Spleen (tissue), 11 donors: ENCODE results near the gene EGFLAM. TPM values are rescaled to one million over a fixed set of nuclear protein-coding genes. Genes with fewer than 3 reads are reported as not detected.

Experiments used
- DNase-seq: peaks from one replicate; pipeline ENCODE4 v3.0.0-alpha.2; 2020
- H3K27ac ChIP-seq, 8 donors: fragments of 200-600 bp; sonication (generic) in 7 of 8; 1 replicate in 4 of 8; 2 replicates in 4 of 8; pipeline versions ENCODE4 v1.5.0 to v1.8.0; 2016 to 2021; ENCODE audit warnings: inconsistent platforms in 4 of 8, mild to moderate bottlenecking in 4 of 8, moderate library complexity in 1 of 8
- H3K27me3 ChIP-seq, 7 donors: fragments of 200-600 bp; sonication (generic) in 6 of 7; replicated peaks in 1 of 7; 1 replicate in 4 of 7; 2 replicates in 3 of 7; pipeline versions ENCODE4 v1.5.0 to v1.8.0; 2016 to 2021; ENCODE audit warnings: inconsistent platforms in 3 of 7, mild to moderate bottlenecking in 1 of 7
- H3K36me3 ChIP-seq, 6 donors: fragments of 200-600 bp; sonication (generic) in 5 of 6; 1 replicate in 4 of 6; 2 replicates in 2 of 6; pipeline versions ENCODE4 v1.5.0 to v1.8.0; 2016 to 2021; ENCODE audit warnings: inconsistent platforms in 2 of 6
- H3K4me1 ChIP-seq, 6 donors: fragments of 200-600 bp; sonication (generic) in 5 of 6; 1 replicate in 3 of 6; 2 replicates in 3 of 6; pipeline versions ENCODE4 v1.5.0 to v1.8.0; 2016 to 2021; ENCODE audit warnings: inconsistent platforms in 3 of 6
- H3K4me3 ChIP-seq, 8 donors: fragments of 200-600 bp; sonication (generic) in 7 of 8; 1 replicate in 4 of 8; 2 replicates in 4 of 8; pipeline versions ENCODE4 v1.5.0 to v1.8.0; 2016 to 2021; ENCODE audit warnings: inconsistent platforms in 4 of 8, mild to moderate bottlenecking in 4 of 8, moderate library complexity in 2 of 8
- H3K9me3 ChIP-seq, 8 donors: fragments of 200-600 bp; sonication (generic) in 7 of 8; 1 replicate in 4 of 8; 2 replicates in 4 of 8; pipeline versions ENCODE4 v1.5.0 to v1.8.0; 2016 to 2021; ENCODE audit warnings: inconsistent platforms in 4 of 8
- CTCF ChIP-seq, 11 experiments: fragments of 200-600 bp in 7 of 11; fragments of 450-650 bp in 4 of 11; sonication (generic) in 4 of 11; IDR thresholded peaks in 8 of 11; conservative IDR thresholded peaks in 3 of 11; 1 replicate in 7 of 11; 2 replicates in 4 of 11; pipeline versions ENCODE4 v1.4.0 to v1.8.0; 2016 to 2021; ENCODE audit warnings: antibody characterized with exemption in 11 of 11, inconsistent platforms in 4 of 11, mild to moderate bottlenecking in 1 of 11
- POLR2A ChIP-seq, 3 donors: fragments of 450-650 bp; IDR thresholded peaks; one replicate each; pipeline ENCODE4 v1.5.1; 2017; ENCODE audit warnings: antibody characterized with exemption in 3 of 3, mild to moderate bottlenecking in 1 of 3
- POLR2AphosphoS5 ChIP-seq, 3 donors: sonication (generic); formaldehyde crosslinking; IDR thresholded peaks; one replicate each; pipeline ENCODE4 v1.5.1; 2017; ENCODE audit warnings: antibody characterized with exemption in 3 of 3
- WGBS, 5 donors: extraction: QIAGEN DNeasy Blood & Tissue Kit in 3 of 5; methylation state at CpG; one replicate each; pipeline versions ENCODE4 v1.1.5 to v1.1.7; 2013 to 2018; 5-methylcytosine and 5-hydroxymethylcytosine counted together
- intact Hi-C: fragments of 100-400 bp; cut with DNase I; formaldehyde crosslinking; loops from one replicate; pipeline ENCODE4 v1.15.0; 2023; ENCODE audit warnings: low total_unique reads
- polyA plus RNA-seq, 3 donors: library from polyadenylated mRNA; stranded (reverse); fragments of 200-250 nt; gene quantifications; one replicate each; pipeline ENCODE4 v1.2.1, GENCODE V29; 2013
- total RNA-seq, 7 donors: library from RNA; depleted of rRNA in 3 of 7; stranded (reverse); fragments of >200 nt in 3 of 7; fragmentation: NEBNext Ultra II Directional in 4 of 7; extraction: Animal tissue kit (Norgen Biotek cat#: 25700) in 4 of 7; gene quantifications; one replicate each; pipeline versions ENCODE4 v1.1.0 to v1.2.1, GENCODE V29; 2016 to 2021
- donor health status: healthy with polysubstance abuse.
- donor health status: DM: no; HTN: no; CAD: no; lungs with moderate emphysema.
- donor health status: DM: no; HTN: no; CAD: no.
- donor health status: Bipolar disorder and iron deficiency.
- donor health status: healthy.
- donor health status: DM: no; HTN: no; CAD: no.
- donor health status: DM: yes; HTN: yes; CAD: no.

Gene EGFLAM
- total and polyA plus RNA-seq, 10 donors = 6.0 to 16.8 (median 10.9) TPM

DNA sequence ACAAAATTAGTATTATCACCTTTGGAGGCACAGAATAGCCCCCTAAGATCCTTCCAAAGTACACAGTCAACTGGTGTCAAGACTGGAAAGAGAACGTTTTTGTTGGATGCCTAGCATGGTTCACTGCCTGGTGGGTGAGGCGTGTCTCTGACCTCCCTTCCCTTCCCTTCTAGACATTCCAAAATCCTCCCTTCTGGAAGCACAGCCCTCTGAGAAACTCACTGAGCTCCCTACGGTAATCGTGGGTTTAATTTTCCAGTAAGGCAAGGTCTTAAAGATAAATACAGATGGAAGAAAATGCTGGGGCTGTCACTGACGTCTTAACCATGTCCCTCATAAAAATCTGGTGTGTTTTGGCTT, 159.3 kb downstream of the EGFLAM start:
- Histone ChIP-seq H3K27me3 (peaks cover 0 to 23% (median 0%) of the 10 kb centered on the region in 7 donors), H3K4me3 (no peak overlapping the region), H3K36me3 (no peaks in the 10 kb centered on the region), H3K4me1 (peaks cover 0 to 7% (median 0%) of the 10 kb centered on the region in 6 donors), H3K27ac (no peak overlapping the region), H3K9me3 (no peaks in the 10 kb centered on the region)
- no peak for DNase-seq
- TF ChIP-seq POLR2A (IDR thresholded peaks at IDR 0.05) (no peak), POLR2AphosphoS5 (IDR thresholded peaks at IDR 0.05) (no peak), CTCF (IDR thresholded peaks at IDR 0.05 in 8 of 11, conservative IDR thresholded peaks at IDR 0.05 in 3 of 11) (no peak)
- intact Hi-C loops = no loop called here
- WGBS, 5 donors = 57 to 70% (median 64%) methylated on average over 5 of the region's 5 CpGs

DNA sequence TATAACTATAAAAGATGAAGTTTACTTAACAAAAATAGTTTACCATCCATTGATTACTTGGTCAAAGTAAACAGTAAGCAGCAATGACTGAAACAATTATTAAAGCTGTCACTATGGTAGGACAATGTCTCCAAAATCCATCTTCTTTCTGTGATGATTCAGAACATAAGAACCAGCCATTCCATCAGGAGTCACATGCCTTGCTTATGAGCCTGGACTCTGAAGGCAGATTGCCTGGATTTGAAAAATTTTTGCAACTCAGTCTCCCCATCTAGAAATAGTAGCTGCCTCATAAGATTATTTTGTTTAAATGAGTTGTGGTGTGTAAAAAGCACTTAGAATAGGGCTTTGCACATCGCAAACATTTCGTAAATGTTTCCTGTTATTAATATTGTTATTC, 161.9 kb downstream of the EGFLAM start:
- H3K27ac ChIP-seq = no peak overlapping the region
- H3K4me1 ChIP-seq = peaks cover 0 to 7% (median 0%) of the 10 kb centered on the region in 6 donors
- 92 to 97% (median 93%) methylated on average over 2 of the region's 2 CpGs for WGBS, 5 donors
- peaks cover 0 to 28% (median 0%) of the 10 kb centered on the region in 7 donors for H3K27me3 ChIP-seq
- TF ChIP-seq CTCF (IDR thresholded peaks at IDR 0.05 in 8 of 11, conservative IDR thresholded peaks at IDR 0.05 in 3 of 11) = no peak
- no peak for TF ChIP-seq POLR2AphosphoS5 (IDR thresholded peaks at IDR 0.05)
- no peak for TF ChIP-seq POLR2A (IDR thresholded peaks at IDR 0.05)
- H3K4me3 ChIP-seq = no peak overlapping the region
- H3K9me3 ChIP-seq = no peaks in the 10 kb centered on the region
- intact Hi-C loops = no loop called here
- no peaks in the 10 kb centered on the region for H3K36me3 ChIP-seq
- no peak for DNase-seq

GRCh38 chr5:38420691-38421390, 162.5 kb downstream of the EGFLAM start:
- WGBS, 5 donors = 42 to 47% (median 43%) methylated on average over 6 of the region's 6 CpGs
- Histone ChIP-seq H3K27ac (no peak overlapping the region), H3K36me3 (no peaks in the 10 kb centered on the region), H3K4me3 (no peak overlapping the region), H3K9me3 (no peaks in the 10 kb centered on the region), H3K27me3 (peaks cover 0 to 28% (median 0%) of the 10 kb centered on the region in 7 donors), H3K4me1 (peaks cover 0 to 7% (median 0%) of the 10 kb centered on the region in 6 donors)
- DNase-seq = no peak
- intact Hi-C loops = no loop called here
- TF ChIP-seq POLR2AphosphoS5 (IDR thresholded peaks at IDR 0.05) = no peak
- TF ChIP-seq CTCF (IDR thresholded peaks at IDR 0.05 in 8 of 11, conservative IDR thresholded peaks at IDR 0.05 in 3 of 11) = peak in 10 of 11 experiments; percentile 10 to 73 (median 56)

DNA sequence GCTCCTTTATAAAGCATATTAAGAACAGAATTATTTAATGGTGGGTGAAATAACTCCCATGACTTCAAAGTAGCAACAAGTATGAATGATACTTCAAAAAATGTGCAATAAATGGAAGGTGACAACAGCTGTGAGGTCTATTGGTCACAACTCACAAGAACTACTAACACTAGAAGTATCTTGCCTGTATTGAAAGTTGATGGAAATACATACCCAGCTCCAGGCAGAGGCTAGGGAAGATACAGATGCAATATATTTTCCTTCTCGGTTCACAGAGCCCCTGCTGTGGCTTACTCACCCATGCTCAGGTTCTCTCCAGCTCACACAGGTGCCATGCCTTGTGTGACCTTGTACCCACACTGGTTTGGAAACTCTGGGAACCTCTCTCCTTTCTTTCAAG, 164.3 kb downstream of the EGFLAM start:
- no peak overlapping the region for H3K27ac ChIP-seq
- 67 to 85% (median 79%) methylated on average over 1 of the region's 1 CpG for WGBS, 5 donors
- intact Hi-C loops = no loop called here

More for the DNA sequence above, 164.3 kb downstream of the EGFLAM start:
- Histone ChIP-seq H3K9me3 (no peaks in the 10 kb centered on the region), H3K27me3 (peaks cover 0 to 30% (median 0%) of the 10 kb centered on the region in 7 donors), H3K4me1 (peaks cover 0 to 7% (median 0%) of the 10 kb centered on the region in 6 donors), H3K4me3 (no peak overlapping the region), H3K36me3 (no peaks in the 10 kb centered on the region)
- DNase-seq = no peak
- TF ChIP-seq POLR2AphosphoS5 (IDR thresholded peaks at IDR 0.05) = no peak
- no peak for TF ChIP-seq CTCF (IDR thresholded peaks at IDR 0.05 in 8 of 11, conservative IDR thresholded peaks at IDR 0.05 in 3 of 11)
- no peak for TF ChIP-seq POLR2A (IDR thresholded peaks at IDR 0.05)
